ENCODE data around the gene MUC5B. TPM values are rescaled to one million over a fixed set of nuclear protein-coding genes. Genes with fewer than 3 reads are reported as not detected.

Gene MUC5B
- total RNA-seq, 1 donor from 2014 or later: not detected

DNA sequence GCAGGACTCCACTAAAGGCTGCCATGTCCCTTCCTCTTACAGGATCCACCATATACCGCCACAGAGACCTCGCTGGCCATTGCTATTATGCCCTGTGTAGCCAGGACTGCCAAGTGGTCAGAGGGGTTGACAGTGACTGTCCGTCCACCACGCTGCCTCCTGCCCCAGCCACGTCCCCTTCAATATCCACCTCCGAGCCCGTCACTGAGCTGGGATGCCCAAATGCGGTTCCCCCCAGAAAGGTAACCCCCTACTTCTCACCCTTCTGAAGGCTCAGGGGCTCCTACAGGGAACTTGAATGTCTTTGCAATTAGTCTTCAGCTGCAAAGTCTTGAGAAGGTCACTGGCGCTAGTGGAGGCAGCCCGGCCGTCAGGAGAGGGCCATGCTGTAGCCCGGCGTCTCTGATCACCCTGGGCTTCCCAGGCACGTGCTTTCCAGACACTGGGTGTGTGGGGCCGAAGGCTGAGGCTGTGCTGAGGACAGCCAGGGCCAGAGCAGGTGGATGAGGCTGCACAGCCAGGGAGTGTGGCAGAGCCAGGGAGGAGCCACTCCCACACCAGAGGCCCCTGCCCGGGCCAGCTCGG is 30.0 kb upstream of the MUC5B start:
- Mint-ChIP-seq H3K27ac (no peak overlapping the region), H3K4me1 (no peaks in the 10 kb centered on the region), H3K27me3 (ENCODE audit: insufficient read depth, low read depth) (peaks cover 3% of the 10 kb centered on the region), H3K36me3 (no peaks in the 10 kb centered on the region), H3K4me3 (no peak overlapping the region), H3K9me3 (no peaks in the 10 kb centered on the region)
- H4K20me1 ChIP-seq (ENCODE audit: low read depth): no peaks in the 10 kb centered on the region
- no peaks in the 10 kb centered on the region for H3K36me3 ChIP-seq
- DNase-seq (ENCODE audit: low spot score): no peak
- H3K4me2 ChIP-seq: no peak overlapping the region
- H3F3A ChIP-seq (ENCODE audit: low read depth): no peaks in the 10 kb centered on the region
- no peak for TF ChIP-seq CTCF (IDR thresholded peaks at IDR 0.05)
- TF ChIP-seq EZH2phosphoT487 (IDR thresholded peaks at IDR 0.05): no peak
- TF ChIP-seq EZH2 (IDR thresholded peaks at IDR 0.05): no peak
- no peaks in the 10 kb centered on the region for H3K9me3 ChIP-seq (ENCODE audit: low read depth)
- no peak overlapping the region for H3K27ac ChIP-seq
- H2AFZ ChIP-seq (replicated peaks): no peak overlapping the region
- H3K4me3 ChIP-seq: no peak overlapping the region
- no peaks in the 10 kb centered on the region for H3K27me3 ChIP-seq
- H3K79me2 ChIP-seq (ENCODE audit: low read depth): no peaks in the 10 kb centered on the region
- H3K9ac ChIP-seq: no peak overlapping the region
- no peaks in the 10 kb centered on the region for H3K4me1 ChIP-seq

DNA sequence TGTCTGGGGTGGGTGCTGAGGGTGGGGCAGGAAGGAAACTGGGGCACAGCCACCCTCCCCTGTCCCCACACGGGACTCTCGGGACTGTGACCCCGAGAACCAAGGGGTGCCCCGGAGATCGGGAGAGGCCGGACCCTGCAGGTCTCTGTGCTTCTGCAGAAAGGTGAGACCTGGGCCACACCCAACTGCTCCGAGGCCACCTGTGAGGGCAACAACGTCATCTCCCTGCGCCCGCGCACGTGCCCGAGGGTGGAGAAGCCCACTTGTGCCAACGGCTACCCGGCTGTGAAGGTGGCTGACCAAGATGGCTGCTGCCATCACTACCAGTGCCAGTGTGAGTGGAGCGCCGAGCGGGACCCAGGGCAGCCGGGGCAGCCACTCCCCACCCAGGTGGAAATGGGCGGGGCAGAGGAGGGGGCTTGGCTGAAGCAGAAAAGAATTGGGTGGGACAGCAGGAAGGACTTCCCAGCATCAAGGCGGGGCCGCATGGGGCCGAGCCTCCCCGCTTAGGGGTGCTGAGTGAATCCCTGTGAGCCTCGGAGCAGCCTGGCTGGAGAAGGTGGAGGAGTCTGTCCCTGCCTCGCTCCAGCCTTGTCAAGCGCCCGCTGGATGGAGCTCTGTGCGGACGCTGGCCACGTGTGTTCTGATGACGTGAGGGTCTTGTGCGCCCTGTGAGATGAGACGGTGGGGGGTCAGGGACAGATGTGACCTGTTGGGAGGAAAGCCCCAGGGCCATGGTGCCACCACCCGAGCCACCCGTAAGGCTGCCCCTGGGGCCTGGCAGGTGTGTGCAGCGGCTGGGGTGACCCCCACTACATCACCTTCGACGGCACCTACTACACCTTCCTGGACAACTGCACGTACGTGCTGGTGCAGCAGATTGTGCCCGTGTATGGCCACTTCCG is 29.3 kb upstream of the MUC5B start:
- no peak for DNase-seq (ENCODE audit: low spot score)
- Mint-ChIP-seq H3K36me3 (no peaks in the 10 kb centered on the region), H3K4me3 (no peak overlapping the region), H3K4me1 (no peaks in the 10 kb centered on the region), H3K9me3 (no peaks in the 10 kb centered on the region), H3K27ac (no peak overlapping the region), H3K27me3 (ENCODE audit: insufficient read depth, low read depth) (peaks cover 3% of the 10 kb centered on the region)
- Histone ChIP-seq H3K4me3 (no peak overlapping the region), H3K4me2 (no peak overlapping the region), H3K9me3 (ENCODE audit: low read depth) (no peaks in the 10 kb centered on the region), H3F3A (ENCODE audit: low read depth) (no peaks in the 10 kb centered on the region), H3K4me1 (no peaks in the 10 kb centered on the region), H3K9ac (no peak overlapping the region), H4K20me1 (ENCODE audit: low read depth) (no peaks in the 10 kb centered on the region), H3K79me2 (ENCODE audit: low read depth) (no peaks in the 10 kb centered on the region), H3K36me3 (no peaks in the 10 kb centered on the region), H3K27me3 (no peaks in the 10 kb centered on the region), H2AFZ (replicated peaks) (no peak overlapping the region), H3K27ac (no peak overlapping the region)
- TF ChIP-seq EZH2 (IDR thresholded peaks at IDR 0.05): no peak
- TF ChIP-seq EZH2phosphoT487 (IDR thresholded peaks at IDR 0.05): no peak
- TF ChIP-seq CTCF (IDR thresholded peaks at IDR 0.05): no peak

GRCh38 chr11:1194231-1194976 is 28.5 kb upstream of the MUC5B start:
- Histone ChIP-seq H3K36me3 (no peaks in the 10 kb centered on the region), H3K4me1 (no peaks in the 10 kb centered on the region), H4K20me1 (ENCODE audit: low read depth) (no peaks in the 10 kb centered on the region), H3K4me3 (no peak overlapping the region), H3K4me2 (no peak overlapping the region), H3K79me2 (ENCODE audit: low read depth) (no peaks in the 10 kb centered on the region), H3K9ac (no peak overlapping the region), H3F3A (ENCODE audit: low read depth) (no peaks in the 10 kb centered on the region), H2AFZ (replicated peaks) (no peak overlapping the region), H3K27ac (no peak overlapping the region), H3K27me3 (no peaks in the 10 kb centered on the region), H3K9me3 (ENCODE audit: low read depth) (no peaks in the 10 kb centered on the region)
- Mint-ChIP-seq H3K4me3 (no peak overlapping the region), H3K27me3 (ENCODE audit: insufficient read depth, low read depth) (peaks cover 3% of the 10 kb centered on the region), H3K36me3 (no peaks in the 10 kb centered on the region), H3K27ac (no peak overlapping the region), H3K9me3 (no peaks in the 10 kb centered on the region), H3K4me1 (no peaks in the 10 kb centered on the region)
- no peak for TF ChIP-seq EZH2phosphoT487 (IDR thresholded peaks at IDR 0.05)
- no peak for TF ChIP-seq CTCF (IDR thresholded peaks at IDR 0.05)
- TF ChIP-seq EZH2 (IDR thresholded peaks at IDR 0.05): no peak
- DNase-seq (ENCODE audit: low spot score): no peak

Data from neural progenitor cell (in vitro differentiated cells).